NT2/D1 (cell line): ENCODE data around the gene KLHL8.

ENCODE experiments used
- SUZ12 ChIP-seq: IDR thresholded peaks from 2 replicates; pipeline ENCODE4 v1.6.1; 2011; ENCODE audit not compliant: insufficient read length, insufficient read depth; ENCODE audit errors: extremely low read depth
- YY1 ChIP-seq: IDR thresholded peaks from 2 replicates; pipeline ENCODE4 v1.6.1; 2011; ENCODE audit not compliant: insufficient read length, insufficient read depth

DNA sequence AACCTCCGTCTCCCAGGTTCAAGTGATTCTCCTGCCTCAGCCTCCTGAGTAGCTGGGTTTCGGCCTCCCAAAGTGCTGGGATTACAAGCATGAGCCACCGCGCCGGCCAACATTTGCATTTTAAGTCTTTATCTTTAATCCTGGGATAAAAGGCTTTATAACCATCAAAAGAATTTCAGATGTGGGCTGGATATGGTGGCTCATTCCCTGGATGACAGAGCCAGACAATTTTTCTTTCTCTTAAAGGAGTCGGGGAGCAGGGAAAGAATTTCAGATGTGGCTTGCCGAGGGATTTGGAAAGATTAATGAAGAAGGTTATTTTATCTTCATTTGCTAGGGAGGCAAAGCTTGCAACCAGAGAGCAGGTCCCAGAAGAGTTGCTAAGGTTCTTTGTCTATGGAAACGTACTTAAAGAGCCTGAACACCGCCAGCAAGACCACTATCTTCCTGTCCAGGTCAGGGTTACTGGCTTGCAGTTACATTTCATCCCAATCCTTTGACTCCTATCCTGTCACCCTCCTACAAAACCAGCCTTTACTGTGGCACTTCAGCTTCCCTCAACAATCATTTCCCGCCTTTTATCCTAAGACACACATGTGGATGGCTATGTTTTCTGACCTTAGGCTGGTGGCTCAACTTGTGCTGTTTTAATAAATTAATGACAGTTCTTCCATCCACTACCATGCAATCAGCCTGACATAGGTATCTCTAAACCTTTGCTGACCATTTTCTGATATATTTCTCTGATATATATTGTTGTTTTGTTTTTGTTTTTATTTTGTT is 3.9 kb upstream of the KLHL8 start:
- TF ChIP-seq SUZ12 = no peak
- TF ChIP-seq YY1 = no peak
